Measurements from ENCODE around the gene KDM4B. TPM values are rescaled to one million over a fixed set of nuclear protein-coding genes. Genes with fewer than 3 reads are reported as not detected.

KDM4B gene
- total RNA-seq, 1 donor from 2014 or later: 39.0 TPM

DNA sequence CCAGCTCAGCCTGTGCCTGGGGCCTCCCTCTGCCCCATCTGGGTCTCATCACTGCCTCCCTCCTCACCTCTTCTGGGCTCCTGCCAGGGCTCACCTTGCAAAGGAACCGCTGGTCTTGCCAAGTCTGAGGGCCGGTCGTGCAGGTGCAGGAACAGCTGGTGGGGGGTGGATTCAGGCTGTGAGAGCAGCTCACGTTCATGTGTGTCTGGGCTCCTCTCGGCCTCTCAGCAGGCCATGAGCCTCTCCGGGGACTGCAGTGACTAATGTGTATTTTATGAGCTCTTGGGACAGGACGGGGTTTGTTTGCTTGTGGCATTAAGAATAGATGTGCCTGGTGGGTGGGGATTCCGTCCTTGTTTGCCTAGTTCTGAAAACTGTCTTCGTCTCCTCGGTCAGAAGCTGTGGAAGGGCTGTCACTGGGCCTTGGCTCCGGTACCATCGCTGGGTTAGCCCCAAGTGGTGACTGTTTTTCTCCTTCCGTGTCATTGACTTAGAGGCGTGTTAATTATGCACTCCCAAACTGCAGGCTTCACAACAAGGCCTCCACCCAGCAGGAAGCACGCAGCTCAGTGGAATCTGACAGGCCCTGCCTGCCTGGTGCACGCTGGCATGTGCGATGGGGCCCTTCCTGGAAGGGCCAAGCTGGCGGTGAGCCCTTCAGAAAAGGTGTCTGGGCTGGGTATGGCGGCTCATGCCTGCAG lies 77.6 kb downstream of the KDM4B start:
- intact Hi-C loops (cut with DNase I): no loop called here
- DNase-seq (peak; percentile 81), ATAC-seq (peak; percentile 64)
- peaks cover 19% of the 10 kb centered on the region for H3K4me1 ChIP-seq
- H3K36me3 ChIP-seq: peaks cover 25% of the 10 kb centered on the region
- peak overlapping the region; percentile 42 for H3K27ac ChIP-seq
- H3K4me3 ChIP-seq: no peak overlapping the region
- H3K27me3 ChIP-seq: no peaks in the 10 kb centered on the region
- no peaks in the 10 kb centered on the region for H3K9me3 ChIP-seq
- TF ChIP-seq, protein P1, sequence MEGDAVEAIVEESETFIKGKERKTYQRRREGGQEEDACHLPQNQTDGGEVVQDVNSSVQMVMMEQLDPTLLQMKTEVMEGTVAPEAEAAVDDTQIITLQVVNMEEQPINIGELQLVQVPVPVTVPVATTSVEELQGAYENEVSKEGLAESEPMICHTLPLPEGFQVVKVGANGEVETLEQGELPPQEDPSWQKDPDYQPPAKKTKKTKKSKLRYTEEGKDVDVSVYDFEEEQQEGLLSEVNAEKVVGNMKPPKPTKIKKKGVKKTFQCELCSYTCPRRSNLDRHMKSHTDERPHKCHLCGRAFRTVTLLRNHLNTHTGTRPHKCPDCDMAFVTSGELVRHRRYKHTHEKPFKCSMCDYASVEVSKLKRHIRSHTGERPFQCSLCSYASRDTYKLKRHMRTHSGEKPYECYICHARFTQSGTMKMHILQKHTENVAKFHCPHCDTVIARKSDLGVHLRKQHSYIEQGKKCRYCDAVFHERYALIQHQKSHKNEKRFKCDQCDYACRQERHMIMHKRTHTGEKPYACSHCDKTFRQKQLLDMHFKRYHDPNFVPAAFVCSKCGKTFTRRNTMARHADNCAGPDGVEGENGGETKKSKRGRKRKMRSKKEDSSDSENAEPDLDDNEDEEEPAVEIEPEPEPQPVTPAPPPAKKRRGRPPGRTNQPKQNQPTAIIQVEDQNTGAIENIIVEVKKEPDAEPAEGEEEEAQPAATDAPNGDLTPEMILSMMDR (IDR thresholded peaks at IDR 0.05): no peak

DNA sequence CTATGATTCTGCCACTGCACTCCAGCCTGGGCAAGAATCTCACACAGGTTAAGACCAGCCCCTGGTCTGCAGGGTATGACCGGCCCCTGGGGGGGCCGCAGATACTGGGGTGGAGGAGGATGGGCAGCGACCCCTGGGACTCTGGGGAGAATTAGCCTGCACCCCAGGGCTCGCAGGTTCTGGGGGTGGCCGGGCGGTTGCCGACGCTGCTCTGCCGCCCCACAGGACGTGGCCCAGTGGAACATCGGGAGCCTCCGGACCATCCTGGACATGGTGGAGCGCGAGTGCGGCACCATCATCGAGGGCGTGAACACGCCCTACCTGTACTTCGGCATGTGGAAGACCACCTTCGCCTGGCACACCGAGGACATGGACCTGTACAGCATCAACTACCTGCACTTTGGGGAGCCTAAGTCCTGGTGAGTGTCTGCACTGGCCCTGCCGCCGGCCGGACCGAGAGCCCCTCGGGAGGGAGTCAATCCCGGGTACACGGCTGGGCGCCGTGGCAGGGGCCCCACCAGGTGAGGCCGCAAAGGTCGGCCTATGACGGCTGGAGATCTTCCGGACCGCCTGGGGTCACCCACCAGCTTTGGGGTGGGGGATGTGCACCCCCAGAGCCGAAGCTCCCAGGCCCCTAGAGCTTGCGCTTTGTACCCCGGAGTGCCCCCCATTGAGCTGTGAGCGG lies 78.5 kb downstream of the KDM4B start:
- H3K4me1 ChIP-seq: peaks cover 19% of the 10 kb centered on the region
- ATAC-seq (no peak), DNase-seq (no peak)
- no peak overlapping the region for H3K27ac ChIP-seq
- H3K36me3 ChIP-seq: peaks cover 20% of the 10 kb centered on the region
- H3K27me3 ChIP-seq: no peaks in the 10 kb centered on the region
- H3K9me3 ChIP-seq: no peaks in the 10 kb centered on the region
- intact Hi-C loops (cut with DNase I): no loop called here
- no peak overlapping the region for H3K4me3 ChIP-seq
- TF ChIP-seq, protein P1 (IDR thresholded peaks at IDR 0.05): no peak

DNA sequence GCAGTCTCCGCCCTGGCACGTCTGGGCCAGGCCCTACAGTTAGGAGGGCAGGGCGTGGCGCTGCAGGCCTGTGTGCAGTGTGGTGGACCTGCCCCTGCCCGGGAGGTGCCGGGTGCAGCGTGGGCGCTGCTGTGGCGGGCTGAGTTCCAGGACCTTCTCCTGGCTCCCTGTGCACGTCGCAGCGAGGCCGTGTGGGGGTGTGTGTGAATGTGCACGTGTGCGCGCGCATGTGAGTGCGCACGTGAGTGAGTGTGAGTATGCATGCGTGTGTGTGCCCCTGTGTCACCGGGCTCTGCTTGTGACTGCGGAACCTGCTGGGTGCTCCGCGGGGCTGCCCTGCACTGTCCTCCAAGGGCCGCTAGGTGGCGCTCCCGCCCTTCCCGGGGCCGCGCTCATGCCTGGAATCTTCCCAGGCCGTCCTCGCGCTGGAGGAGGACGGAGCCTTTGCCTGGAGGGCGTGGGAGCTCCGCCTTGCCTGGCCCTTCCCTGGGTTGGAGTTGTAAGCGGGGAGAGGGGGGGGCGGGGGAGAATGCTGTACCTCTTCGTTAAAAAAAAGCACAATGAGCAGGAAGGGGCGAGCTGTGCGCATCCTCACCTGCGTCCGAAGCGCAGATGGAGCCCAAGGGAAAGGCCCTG lies 79.3 kb downstream of the KDM4B start:
- peak; percentile 87 for ATAC-seq
- Histone ChIP-seq H3K4me1 (peaks cover 19% of the 10 kb centered on the region), H3K9me3 (no peaks in the 10 kb centered on the region), H3K27ac (no peak overlapping the region), H3K36me3 (peaks cover 14% of the 10 kb centered on the region), H3K27me3 (no peaks in the 10 kb centered on the region), H3K4me3 (no peak overlapping the region)
- TF ChIP-seq, protein P1 (IDR thresholded peaks at IDR 0.05): peak; percentile 96
- peak; percentile 85 for DNase-seq
- intact Hi-C loops (cut with DNase I): no loop called here

DNA sequence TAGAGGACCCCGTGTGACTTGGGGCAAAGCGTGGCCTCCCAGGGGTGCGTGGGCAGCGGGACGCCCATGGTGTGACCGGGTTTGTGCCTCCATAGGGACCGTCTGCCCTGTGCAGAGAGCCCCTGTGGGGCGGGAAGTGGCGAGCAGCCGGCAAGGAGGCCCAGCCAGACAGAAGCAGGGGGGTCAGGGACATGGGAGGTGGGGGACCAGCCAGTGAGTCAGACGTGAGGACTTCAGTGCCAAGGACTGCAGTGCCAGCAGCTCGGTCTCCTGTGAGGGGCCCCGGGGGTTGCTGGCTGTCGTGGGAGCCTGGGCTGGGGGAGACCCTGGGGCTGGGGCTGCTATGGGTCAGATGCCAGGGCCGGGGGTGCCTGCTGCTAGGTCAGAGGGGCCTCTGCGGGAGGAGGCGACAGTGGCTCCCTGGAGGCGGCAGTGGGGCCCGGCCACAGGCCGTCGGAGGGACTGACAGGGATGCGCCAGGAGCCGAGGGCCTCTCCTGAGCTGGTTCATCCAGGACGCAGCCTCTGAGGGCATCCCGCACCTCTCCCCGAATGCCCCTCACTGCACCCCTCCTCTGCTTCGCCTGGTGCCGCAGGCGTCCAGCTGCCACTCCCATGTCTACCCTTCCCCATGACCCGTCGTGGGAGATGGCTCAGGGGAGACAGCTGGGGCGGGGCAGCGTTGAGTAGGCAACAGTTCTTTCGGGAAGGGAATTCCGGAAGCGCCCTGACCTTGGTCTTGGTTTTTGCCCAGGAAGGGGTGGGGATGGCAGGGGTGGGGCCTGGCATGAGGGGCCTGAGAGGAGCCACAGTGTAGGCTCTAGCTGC lies 80.0 kb downstream of the KDM4B start:
- intact Hi-C loops (cut with DNase I): no loop called here
- peaks cover 18% of the 10 kb centered on the region for H3K36me3 ChIP-seq
- H3K9me3 ChIP-seq: no peaks in the 10 kb centered on the region
- H3K27ac ChIP-seq: no peak overlapping the region
- TF ChIP-seq, protein P1 (IDR thresholded peaks at IDR 0.05): no peak
- DNase-seq (no peak), ATAC-seq (no peak)
- peaks cover 19% of the 10 kb centered on the region for H3K4me1 ChIP-seq
- no peaks in the 10 kb centered on the region for H3K27me3 ChIP-seq
- no peak overlapping the region for H3K4me3 ChIP-seq

DNA sequence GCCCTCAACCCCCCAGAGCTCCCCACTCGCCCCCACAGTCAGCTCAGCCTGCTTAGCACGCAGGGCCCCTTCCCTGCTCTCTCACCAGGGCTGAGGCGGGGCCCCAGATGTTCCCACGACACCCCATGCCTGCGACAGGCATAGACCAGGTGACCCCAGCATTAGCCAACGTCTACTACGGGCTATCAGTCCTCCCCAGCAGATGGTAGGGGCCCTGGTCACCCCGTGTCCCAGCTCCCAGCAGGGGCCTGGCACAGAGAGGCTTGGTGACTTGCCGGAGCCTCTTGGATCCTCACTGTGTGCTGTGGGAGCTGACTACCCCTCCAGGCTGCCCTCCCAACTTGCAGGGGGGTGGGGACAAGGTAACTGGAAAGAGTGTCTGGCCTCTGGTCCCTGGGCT lies 80.6 kb downstream of the KDM4B start:
- DNase-seq: no peak
- H3K27ac ChIP-seq: no peak overlapping the region
- H3K4me3 ChIP-seq: no peak overlapping the region
- TF ChIP-seq, protein P1 (IDR thresholded peaks at IDR 0.05): no peak
- intact Hi-C loops (cut with DNase I): no loop called here
- peaks cover 19% of the 10 kb centered on the region for H3K4me1 ChIP-seq
- H3K9me3 ChIP-seq: no peaks in the 10 kb centered on the region
- H3K27me3 ChIP-seq: no peaks in the 10 kb centered on the region
- ATAC-seq: no peak
- H3K36me3 ChIP-seq: peaks cover 20% of the 10 kb centered on the region

All from upper lobe of right lung (tissue), 1 donor.